WTC11 (cell line): ENCODE results near the gene BTBD2. TPM values are rescaled to one million over a fixed set of nuclear protein-coding genes. Genes with fewer than 3 reads are reported as not detected.

Source experiments
- ATAC-seq: fragments of 200-7000 bp; cut with Tn5 transposase; 2 replicates; pipeline ENCODE4 v1.10.0; 2021; ENCODE audit warnings: mild to moderate bottlenecking, moderate library complexity
- CTCF ChIA-PET: fragments of 300-600 bp; sonication (Branson Sonifier 250); formaldehyde crosslinking; loops from one replicate; lab custom pipeline; 2021; ENCODE audit warnings: antibody characterized with exemption; lab: Charles Lee
- POLR2A ChIA-PET: fragments of 350-600 bp; sonication (Branson Sonifier 250); formaldehyde crosslinking; loops from one replicate; lab custom pipeline; 2021; ENCODE audit warnings: antibody characterized with exemption; lab: Charles Lee
- DNase-seq: peaks from one replicate; pipeline ENCODE4 v3.0.0; 2021; ENCODE audit warnings: low spot score
- H3K27ac Mint-ChIP-seq: 2 replicates; pipeline ENCODE4 v1.8.0; 2021; ENCODE audit warnings: mixed read lengths
- H3K27me3 Mint-ChIP-seq: 2 replicates; pipeline ENCODE4 v1.8.0; 2021; ENCODE audit warnings: low read depth, mild to moderate bottlenecking, moderate library complexity, mixed read lengths
- H3K36me3 Mint-ChIP-seq: 2 replicates; pipeline ENCODE4 v1.8.0; 2021; ENCODE audit warnings: mixed read lengths
- H3K4me1 Mint-ChIP-seq: 2 replicates; pipeline ENCODE4 v1.8.0; 2022; ENCODE audit warnings: mixed read lengths
- H3K4me3 Mint-ChIP-seq: 2 replicates; pipeline ENCODE4 v1.8.0; 2021; ENCODE audit warnings: mild to moderate bottlenecking, moderate library complexity, mixed read lengths
- H3K9me3 Mint-ChIP-seq: 2 replicates; pipeline ENCODE4 v1.8.0; 2021; ENCODE audit warnings: mixed read lengths
- CBFB ChIP-seq: sonication (generic); formaldehyde crosslinking; IDR thresholded peaks from 2 replicates; pipeline ENCODE4 v1.8.1; 2022; ENCODE audit warnings: mild to moderate bottlenecking, low read depth, missing genetic modification reagents
- JAZF1 ChIP-seq: fragments of 250-450 bp; sonication (Bioruptor Pico); IDR thresholded peaks from 2 replicates; pipeline ENCODE4 v1.9.0; 2021; ENCODE audit warnings: moderate library complexity, mild to moderate bottlenecking, inconsistent platforms
- JUN ChIP-seq: sonication (generic); formaldehyde crosslinking; IDR thresholded peaks from 2 replicates; pipeline ENCODE4 v1.8.0; 2023; ENCODE audit warnings: mild to moderate bottlenecking, missing genetic modification reagents
- OVOL2 ChIP-seq: fragments of 250-450 bp; sonication (Bioruptor Pico); IDR thresholded peaks from 2 replicates; pipeline ENCODE4 v1.9.0; 2021; ENCODE audit warnings: mild to moderate bottlenecking, borderline replicate concordance
- SMAD4 ChIP-seq: sonication (generic); formaldehyde crosslinking; IDR thresholded peaks from 2 replicates; pipeline ENCODE4 v1.8.0; 2022; ENCODE audit warnings: mild to moderate bottlenecking, missing genetic modification reagents
- SOX15 ChIP-seq: fragments of 250-450 bp; sonication (Bioruptor Pico); IDR thresholded peaks from 2 replicates; pipeline ENCODE4 v1.9.0; 2021; ENCODE audit warnings: mild to moderate bottlenecking
- ZNF121 ChIP-seq: sonication (generic); formaldehyde crosslinking; IDR thresholded peaks from 2 replicates; pipeline ENCODE4 v1.8.0; 2023; ENCODE audit warnings: missing genetic modification reagents
- ZNF263 ChIP-seq: sonication (generic); formaldehyde crosslinking; IDR thresholded peaks from 2 replicates; pipeline ENCODE4 v1.8.1; 2022; ENCODE audit warnings: low read depth, mild to moderate bottlenecking, moderate library complexity, missing genetic modification reagents
- ZNF423 ChIP-seq: fragments of 250-450 bp; sonication (Bioruptor Pico); IDR thresholded peaks from 2 replicates; pipeline ENCODE4 v2.1.2; 2022; ENCODE audit warnings: mild to moderate bottlenecking, moderate library complexity
- total RNA-seq: library from RNA; stranded (reverse); gene quantifications from 3 replicates; pipeline ENCODE4 v1.2.3, GENCODE V29; 2021
- TF ChIP-seq, protein P1 (sequence below): sonication (generic); formaldehyde crosslinking; conservative IDR thresholded peaks from 2 replicates; pipeline ENCODE4 v1.8.1; 2023; ENCODE audit warnings: mild to moderate bottlenecking, low read depth, missing genetic modification reagents, moderate library complexity
- TF ChIP-seq, protein P2 (sequence below): sonication (generic); formaldehyde crosslinking; IDR thresholded peaks from 2 replicates; pipeline ENCODE4 v1.8.0; 2023; ENCODE audit warnings: missing genetic modification reagents
- TF ChIP-seq, protein P3 (sequence below): sonication (generic); formaldehyde crosslinking; IDR thresholded peaks from 2 replicates; pipeline ENCODE4 v1.8.1; 2023; ENCODE audit warnings: mild to moderate bottlenecking, missing genetic modification reagents, moderate library complexity
- TF ChIP-seq, protein P4 (sequence below): sonication (generic); formaldehyde crosslinking; IDR thresholded peaks from 2 replicates; pipeline ENCODE4 v1.8.0; 2022; ENCODE audit warnings: missing genetic modification reagents
- TF ChIP-seq, protein P5 (sequence below): sonication (generic); formaldehyde crosslinking; IDR thresholded peaks from 2 replicates; pipeline ENCODE4 v1.8.0; 2023; ENCODE audit warnings: mild to moderate bottlenecking, missing genetic modification reagents
- TF ChIP-seq, protein P6 (sequence below): sonication (generic); formaldehyde crosslinking; IDR thresholded peaks from 2 replicates; pipeline ENCODE4 v1.8.1; 2022; ENCODE audit warnings: mild to moderate bottlenecking, moderate library complexity, missing genetic modification reagents
- TF ChIP-seq, protein P7 (sequence below): sonication (generic); formaldehyde crosslinking; IDR thresholded peaks from 2 replicates; pipeline ENCODE4 v1.8.1; 2022; ENCODE audit warnings: low read depth, missing genetic modification reagents, borderline replicate concordance

Gene BTBD2
- total RNA-seq, 1 experiment from 2014 or later, result 106 TPM

DNA sequence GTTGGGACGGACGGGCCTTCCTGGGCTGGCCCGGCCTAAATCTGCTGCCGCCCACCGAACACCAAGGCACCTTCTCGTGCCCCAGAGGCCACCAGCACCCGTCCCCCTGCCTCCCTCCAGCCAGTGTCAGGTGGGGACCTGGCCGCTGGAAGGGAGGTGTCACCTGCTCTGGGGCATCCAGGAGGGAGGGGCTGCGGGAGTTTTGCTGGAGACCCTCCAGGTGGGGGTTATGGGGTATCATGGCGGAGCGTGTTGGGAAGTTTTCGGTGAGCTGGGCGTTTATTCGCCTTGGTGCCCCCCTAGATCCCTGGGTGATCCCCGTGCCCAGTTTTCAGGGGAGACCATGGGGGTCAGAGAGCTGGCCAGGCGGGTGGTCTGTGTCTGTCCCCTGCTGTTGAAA, 64.9 kb downstream of the BTBD2 start:
- ChIA-PET CTCF (no interaction called here), POLR2A (interaction anchor here (0.5 kb wide), 1 partner anchor 517 kb away, joined by 3 read pairs; no protein-coding TSS in a partner anchor)
- no peaks in the 10 kb centered on the region for H3K27me3 Mint-ChIP-seq
- ATAC-seq (no peak), DNase-seq (no peak)
- peaks cover 3% of the 10 kb centered on the region; the same call in 1 of the 2 replicates for H3K4me1 Mint-ChIP-seq
- peaks cover 3% of the 10 kb centered on the region; the same call in 1 of the 2 replicates for H3K36me3 Mint-ChIP-seq
- H3K27ac Mint-ChIP-seq, result no peak overlapping the region; the same call in 1 of the 2 replicates
- no peak overlapping the region for H3K4me3 Mint-ChIP-seq
- H3K9me3 Mint-ChIP-seq, result no peaks in the 10 kb centered on the region
- TF ChIP-seq, protein P1, sequence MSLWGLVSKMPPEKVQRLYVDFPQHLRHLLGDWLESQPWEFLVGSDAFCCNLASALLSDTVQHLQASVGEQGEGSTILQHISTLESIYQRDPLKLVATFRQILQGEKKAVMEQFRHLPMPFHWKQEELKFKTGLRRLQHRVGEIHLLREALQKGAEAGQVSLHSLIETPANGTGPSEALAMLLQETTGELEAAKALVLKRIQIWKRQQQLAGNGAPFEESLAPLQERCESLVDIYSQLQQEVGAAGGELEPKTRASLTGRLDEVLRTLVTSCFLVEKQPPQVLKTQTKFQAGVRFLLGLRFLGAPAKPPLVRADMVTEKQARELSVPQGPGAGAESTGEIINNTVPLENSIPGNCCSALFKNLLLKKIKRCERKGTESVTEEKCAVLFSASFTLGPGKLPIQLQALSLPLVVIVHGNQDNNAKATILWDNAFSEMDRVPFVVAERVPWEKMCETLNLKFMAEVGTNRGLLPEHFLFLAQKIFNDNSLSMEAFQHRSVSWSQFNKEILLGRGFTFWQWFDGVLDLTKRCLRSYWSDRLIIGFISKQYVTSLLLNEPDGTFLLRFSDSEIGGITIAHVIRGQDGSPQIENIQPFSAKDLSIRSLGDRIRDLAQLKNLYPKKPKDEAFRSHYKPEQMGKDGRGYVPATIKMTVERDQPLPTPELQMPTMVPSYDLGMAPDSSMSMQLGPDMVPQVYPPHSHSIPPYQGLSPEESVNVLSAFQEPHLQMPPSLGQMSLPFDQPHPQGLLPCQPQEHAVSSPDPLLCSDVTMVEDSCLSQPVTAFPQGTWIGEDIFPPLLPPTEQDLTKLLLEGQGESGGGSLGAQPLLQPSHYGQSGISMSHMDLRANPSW (CRISPR knock-in tag), result no peak
- TF ChIP-seq, protein P2, sequence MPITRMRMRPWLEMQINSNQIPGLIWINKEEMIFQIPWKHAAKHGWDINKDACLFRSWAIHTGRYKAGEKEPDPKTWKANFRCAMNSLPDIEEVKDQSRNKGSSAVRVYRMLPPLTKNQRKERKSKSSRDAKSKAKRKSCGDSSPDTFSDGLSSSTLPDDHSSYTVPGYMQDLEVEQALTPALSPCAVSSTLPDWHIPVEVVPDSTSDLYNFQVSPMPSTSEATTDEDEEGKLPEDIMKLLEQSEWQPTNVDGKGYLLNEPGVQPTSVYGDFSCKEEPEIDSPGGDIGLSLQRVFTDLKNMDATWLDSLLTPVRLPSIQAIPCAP, result no peak
- TF ChIP-seq OVOL2 (CRISPR knock-in tag) (no peak), ZNF263 (no peak)
- TF ChIP-seq, protein P3, sequence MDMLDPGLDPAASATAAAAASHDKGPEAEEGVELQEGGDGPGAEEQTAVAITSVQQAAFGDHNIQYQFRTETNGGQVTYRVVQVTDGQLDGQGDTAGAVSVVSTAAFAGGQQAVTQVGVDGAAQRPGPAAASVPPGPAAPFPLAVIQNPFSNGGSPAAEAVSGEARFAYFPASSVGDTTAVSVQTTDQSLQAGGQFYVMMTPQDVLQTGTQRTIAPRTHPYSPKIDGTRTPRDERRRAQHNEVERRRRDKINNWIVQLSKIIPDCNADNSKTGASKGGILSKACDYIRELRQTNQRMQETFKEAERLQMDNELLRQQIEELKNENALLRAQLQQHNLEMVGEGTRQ (CRISPR knock-in tag), result no peak

DNA sequence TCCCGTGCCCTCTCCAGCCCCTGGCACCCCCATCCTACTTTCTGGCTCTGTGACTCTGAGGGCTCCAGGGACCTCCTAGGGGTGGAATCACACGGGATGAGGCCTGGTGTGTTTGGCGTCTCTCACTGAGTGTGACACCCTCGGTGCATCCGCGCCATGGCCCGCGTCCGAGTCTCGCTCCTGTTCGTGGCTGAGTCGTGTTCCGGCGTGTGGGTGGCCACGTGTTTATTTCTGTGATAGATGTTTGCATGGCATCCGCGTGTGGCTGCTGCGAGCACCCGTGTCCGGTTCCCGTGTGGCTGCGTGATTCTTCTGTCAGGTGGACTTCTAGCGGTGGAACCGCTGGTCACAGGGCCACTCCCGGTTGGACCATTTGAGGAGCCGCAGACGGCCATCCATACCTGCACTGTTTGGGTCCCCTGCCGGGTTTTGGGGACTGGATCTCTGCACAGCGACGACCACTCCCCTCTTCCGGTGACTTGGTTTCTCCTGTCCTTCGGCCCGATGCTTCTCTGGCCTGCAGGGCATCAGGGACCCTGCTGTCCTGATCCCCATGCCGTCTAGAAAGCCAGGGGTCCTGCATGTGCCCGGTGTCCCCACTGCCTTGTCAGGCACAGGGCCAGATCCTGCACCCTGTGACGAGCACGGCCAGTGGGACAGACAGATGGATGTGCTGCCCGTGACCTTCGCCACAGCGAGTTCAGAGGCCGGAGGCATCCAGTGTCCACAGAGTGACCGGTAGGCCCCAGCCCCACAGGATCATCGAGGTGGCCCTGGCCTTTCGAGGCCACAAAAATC, 66.0 kb downstream of the BTBD2 start:
- no peaks in the 10 kb centered on the region for H3K27me3 Mint-ChIP-seq
- DNase-seq (no peak), ATAC-seq (no peak)
- H3K4me3 Mint-ChIP-seq, result no peak overlapping the region
- CTCF ChIA-PET, result interaction anchor here (0.8 kb wide), 1 partner anchor 19 kb away, joined by 3 read pairs; no protein-coding TSS in a partner anchor
- H3K9me3 Mint-ChIP-seq, result no peaks in the 10 kb centered on the region
- POLR2A ChIA-PET, result no interaction called here
- peaks cover 3% of the 10 kb centered on the region; the same call in 1 of the 2 replicates for H3K36me3 Mint-ChIP-seq
- H3K27ac Mint-ChIP-seq, result peak overlapping the region; percentile 11
- peaks cover 3% of the 10 kb centered on the region; the same call in 1 of the 2 replicates for H3K4me1 Mint-ChIP-seq
- no peak for TF ChIP-seq SOX15 (CRISPR knock-in tag)
- no peak for TF ChIP-seq CBFB (CRISPR knock-in tag)
- TF ChIP-seq SMAD4 (CRISPR knock-in tag), result no peak
- TF ChIP-seq JAZF1, result no peak
- TF ChIP-seq, protein P4, sequence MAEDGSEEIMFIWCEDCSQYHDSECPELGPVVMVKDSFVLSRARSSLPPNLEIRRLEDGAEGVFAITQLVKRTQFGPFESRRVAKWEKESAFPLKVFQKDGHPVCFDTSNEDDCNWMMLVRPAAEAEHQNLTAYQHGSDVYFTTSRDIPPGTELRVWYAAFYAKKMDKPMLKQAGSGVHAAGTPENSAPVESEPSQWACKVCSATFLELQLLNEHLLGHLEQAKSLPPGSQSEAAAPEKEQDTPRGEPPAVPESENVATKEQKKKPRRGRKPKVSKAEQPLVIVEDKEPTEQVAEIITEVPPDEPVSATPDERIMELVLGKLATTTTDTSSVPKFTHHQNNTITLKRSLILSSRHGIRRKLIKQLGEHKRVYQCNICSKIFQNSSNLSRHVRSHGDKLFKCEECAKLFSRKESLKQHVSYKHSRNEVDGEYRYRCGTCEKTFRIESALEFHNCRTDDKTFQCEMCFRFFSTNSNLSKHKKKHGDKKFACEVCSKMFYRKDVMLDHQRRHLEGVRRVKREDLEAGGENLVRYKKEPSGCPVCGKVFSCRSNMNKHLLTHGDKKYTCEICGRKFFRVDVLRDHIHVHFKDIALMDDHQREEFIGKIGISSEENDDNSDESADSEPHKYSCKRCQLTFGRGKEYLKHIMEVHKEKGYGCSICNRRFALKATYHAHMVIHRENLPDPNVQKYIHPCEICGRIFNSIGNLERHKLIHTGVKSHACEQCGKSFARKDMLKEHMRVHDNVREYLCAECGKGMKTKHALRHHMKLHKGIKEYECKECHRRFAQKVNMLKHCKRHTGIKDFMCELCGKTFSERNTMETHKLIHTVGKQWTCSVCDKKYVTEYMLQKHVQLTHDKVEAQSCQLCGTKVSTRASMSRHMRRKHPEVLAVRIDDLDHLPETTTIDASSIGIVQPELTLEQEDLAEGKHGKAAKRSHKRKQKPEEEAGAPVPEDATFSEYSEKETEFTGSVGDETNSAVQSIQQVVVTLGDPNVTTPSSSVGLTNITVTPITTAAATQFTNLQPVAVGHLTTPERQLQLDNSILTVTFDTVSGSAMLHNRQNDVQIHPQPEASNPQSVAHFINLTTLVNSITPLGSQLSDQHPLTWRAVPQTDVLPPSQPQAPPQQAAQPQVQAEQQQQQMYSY (CRISPR knock-in tag), result no peak
- TF ChIP-seq ZNF121, result no peak
- no peak for TF ChIP-seq ZNF423 (CRISPR knock-in tag)
- TF ChIP-seq, protein P5, sequence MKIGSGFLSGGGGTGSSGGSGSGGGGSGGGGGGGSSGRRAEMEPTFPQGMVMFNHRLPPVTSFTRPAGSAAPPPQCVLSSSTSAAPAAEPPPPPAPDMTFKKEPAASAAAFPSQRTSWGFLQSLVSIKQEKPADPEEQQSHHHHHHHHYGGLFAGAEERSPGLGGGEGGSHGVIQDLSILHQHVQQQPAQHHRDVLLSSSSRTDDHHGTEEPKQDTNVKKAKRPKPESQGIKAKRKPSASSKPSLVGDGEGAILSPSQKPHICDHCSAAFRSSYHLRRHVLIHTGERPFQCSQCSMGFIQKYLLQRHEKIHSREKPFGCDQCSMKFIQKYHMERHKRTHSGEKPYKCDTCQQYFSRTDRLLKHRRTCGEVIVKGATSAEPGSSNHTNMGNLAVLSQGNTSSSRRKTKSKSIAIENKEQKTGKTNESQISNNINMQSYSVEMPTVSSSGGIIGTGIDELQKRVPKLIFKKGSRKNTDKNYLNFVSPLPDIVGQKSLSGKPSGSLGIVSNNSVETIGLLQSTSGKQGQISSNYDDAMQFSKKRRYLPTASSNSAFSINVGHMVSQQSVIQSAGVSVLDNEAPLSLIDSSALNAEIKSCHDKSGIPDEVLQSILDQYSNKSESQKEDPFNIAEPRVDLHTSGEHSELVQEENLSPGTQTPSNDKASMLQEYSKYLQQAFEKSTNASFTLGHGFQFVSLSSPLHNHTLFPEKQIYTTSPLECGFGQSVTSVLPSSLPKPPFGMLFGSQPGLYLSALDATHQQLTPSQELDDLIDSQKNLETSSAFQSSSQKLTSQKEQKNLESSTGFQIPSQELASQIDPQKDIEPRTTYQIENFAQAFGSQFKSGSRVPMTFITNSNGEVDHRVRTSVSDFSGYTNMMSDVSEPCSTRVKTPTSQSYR (CRISPR knock-in tag), result no peak
- TF ChIP-seq, protein P6, sequence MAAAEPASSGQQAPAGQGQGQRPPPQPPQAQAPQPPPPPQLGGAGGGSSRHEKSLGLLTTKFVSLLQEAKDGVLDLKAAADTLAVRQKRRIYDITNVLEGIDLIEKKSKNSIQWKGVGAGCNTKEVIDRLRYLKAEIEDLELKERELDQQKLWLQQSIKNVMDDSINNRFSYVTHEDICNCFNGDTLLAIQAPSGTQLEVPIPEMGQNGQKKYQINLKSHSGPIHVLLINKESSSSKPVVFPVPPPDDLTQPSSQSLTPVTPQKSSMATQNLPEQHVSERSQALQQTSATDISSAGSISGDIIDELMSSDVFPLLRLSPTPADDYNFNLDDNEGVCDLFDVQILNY (CRISPR knock-in tag), result no peak
- TF ChIP-seq JUN (CRISPR knock-in tag), result no peak
- TF ChIP-seq, protein P1 (CRISPR knock-in tag), result no peak
- TF ChIP-seq, protein P7, sequence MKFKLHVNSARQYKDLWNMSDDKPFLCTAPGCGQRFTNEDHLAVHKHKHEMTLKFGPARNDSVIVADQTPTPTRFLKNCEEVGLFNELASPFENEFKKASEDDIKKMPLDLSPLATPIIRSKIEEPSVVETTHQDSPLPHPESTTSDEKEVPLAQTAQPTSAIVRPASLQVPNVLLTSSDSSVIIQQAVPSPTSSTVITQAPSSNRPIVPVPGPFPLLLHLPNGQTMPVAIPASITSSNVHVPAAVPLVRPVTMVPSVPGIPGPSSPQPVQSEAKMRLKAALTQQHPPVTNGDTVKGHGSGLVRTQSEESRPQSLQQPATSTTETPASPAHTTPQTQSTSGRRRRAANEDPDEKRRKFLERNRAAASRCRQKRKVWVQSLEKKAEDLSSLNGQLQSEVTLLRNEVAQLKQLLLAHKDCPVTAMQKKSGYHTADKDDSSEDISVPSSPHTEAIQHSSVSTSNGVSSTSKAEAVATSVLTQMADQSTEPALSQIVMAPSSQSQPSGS, result no peak
